ENCODE data around the gene PRSS21.

The PRSS21 gene

DNA sequence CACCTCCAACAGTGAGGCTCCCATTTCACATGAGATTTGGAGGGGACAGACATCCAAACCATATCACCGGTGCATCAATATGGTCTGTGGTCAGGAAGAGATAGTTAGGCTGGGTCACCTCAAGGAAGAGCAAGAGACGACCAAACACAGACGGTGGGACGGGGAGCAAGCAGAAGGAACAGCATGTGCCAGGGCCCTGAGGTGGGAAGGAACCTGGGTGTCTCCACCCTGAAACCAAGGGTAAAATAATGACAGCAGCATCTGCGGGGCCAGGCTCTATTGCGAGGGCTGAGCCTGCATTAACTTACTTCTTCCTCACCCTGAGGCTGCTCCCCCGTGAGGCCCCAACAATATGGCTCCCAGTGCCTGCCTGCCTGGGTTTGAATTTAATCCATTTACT lies 8.9 kb upstream of the PRSS21 start:
- DNase-seq: no peak

DNA sequence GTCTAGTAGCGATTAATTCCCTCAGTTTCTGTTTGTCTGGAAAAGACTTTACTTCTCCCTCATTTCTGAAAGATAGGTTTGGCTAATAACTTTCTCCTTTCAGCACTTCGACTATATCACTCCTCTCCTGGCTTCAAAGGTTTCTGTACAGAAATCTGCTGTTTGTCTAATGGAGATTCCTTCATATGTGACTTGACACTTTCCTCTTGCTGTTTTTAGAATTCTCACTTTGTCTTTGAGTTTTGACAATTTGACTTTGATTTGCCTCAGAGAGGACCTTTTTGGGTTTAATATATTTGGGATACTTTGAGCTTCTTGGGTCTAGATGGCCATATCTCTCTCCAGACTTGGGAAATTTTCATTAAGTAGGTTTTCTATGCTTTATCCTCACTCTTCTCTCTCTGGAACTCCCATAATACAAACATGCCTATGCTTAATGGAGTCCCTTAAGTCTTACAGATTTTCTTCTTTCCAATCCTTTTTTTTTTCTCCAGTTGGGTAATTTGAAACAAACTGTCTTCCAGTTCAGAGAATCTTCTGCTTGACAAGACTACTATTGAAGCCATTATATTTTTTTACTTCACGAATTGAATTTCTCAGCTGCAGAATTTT lies 7.8 kb upstream of the PRSS21 start:
- DNase-seq: no peak

DNA sequence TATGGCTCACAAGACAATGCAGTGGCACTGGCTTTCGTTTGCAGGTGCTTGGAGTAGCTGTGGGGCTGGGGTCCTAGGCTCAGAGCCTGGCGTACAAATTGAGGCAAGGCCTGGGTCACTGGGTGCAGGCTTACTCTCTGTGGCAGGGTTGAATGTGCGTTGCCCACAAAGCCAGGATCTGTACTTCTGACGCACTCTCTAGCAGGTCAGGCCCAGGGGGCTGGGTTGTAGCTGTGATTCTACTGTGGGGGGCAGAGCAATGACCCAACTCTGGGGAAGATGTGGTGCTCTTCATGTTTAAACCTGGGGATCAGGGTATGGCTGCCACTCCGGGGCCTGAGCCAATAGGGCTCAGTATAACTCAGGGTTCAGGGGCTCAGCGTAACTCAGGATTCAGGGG lies 6.4 kb upstream of the PRSS21 start:
- no peak for DNase-seq

DNA sequence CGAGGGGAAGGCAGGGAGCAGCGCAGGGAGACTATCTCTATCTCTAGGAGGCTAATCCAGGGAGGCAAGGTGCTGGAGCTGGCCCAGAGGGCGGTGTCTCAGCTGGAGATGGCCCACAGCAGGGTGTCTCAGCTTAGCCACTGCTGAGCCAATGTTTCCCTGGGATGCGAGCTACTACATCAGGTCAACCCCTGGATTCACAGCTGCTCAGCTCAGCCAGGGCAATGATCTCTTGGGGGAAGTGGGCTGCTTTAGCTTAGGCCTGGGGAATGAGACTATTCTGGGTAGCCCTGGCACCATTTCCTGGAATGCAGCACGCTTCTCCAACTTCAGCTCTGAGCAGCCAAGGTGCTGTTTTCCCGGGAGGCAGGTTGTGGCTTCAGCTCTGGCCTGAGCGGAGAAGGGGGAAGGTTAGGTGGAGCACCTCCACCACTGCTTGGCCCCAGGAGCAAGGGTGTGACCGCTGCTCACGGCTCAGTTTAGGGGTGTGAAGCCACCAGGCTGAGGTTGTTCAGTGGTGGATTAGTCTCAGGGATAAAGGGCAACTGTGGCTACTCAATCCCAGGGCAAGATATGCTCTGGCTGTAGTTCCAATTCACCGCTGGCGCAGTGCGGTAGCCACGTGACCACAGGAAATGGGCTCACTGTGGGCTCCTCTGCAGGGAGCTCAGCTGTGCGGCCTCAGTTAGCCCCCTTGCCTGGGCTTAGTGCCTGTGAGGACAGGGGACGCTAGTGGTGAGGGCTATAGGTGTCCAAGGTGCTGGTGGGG lies 5.2 kb upstream of the PRSS21 start:
- no peak for DNase-seq

DNA sequence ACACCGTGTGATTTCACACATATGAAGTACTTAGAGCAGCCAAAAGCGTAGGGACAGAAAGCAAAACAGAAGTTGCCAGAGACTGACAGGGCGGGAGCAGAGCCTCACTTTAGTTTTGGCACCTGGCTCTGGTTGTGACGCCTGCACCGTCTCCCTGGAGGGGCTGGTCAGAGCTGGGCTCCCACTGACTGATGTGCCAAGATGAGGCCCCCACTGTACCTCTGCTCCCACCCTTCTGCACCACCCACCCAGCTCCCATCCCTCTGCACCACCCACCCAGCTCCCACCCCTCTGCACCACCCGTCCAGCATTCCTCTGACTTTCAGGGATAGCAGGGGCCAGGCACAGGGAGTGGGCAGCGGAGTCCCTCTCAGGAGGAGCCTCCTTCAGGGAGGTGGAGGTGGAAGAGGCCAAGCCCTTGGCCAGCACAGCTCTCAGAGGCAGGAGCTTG lies 3.2 kb upstream of the PRSS21 start:
- DNase-seq: no peak

DNA sequence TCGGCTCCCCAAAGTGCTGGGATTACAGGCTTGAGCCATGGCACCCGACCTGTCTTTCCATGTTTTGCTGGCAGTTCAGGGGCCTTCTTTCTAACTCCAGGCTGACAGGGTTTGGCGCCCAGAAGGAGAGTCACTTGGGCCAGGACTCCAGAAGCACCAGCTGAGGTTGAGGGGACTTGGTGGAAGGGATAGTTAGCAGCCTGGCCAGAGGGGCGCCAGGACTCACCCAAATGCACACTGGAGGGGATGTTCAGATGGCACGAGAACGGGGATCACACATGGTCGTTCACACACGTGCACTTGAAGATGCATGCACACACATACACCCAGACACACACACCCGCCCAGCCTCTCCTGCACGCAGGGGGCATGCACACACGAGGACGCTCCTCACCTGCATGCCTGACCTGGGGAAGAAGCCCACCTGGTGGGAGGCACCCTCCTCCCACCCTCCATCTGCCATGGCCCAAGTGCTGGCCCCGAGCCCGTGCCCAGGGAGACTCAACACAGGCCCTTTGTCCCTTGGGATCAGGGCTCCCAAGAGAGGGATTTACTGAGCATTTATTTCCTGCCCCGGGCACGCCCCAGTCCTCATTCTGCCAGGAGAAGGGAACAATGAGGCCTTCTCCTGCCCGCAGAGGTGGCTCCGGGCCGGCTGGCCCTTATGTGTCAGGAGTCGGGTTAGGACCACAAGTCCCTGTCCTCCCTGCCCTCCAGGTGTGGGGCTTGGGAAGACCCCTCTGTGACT lies 2.3 kb upstream of the PRSS21 start:
- DNase-seq: no peak

DNA sequence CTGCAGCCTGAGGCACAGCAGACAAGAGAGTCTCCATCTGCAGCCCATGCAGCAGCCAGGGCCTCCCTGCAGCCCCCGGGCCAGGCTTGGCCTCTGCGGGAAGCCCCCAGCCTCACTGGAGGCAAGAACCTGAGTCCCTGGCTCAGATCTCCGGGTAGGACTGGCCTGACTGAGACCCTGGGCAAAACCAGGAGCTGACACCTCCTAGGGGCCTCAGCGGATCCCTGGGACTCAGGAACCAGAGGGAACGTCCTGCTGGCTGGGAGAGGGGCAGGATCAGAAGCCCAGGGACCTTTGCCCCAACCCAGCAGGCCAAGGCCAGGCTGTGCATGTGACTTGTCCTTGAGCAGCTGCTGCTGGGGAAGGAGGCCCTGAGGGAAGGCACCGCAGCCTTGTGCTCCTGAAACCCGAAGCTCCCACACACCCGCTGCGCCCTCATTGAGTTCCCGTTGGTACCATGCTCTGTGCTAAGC lies 1.7 kb upstream of the PRSS21 start:
- no peak for DNase-seq

DNA sequence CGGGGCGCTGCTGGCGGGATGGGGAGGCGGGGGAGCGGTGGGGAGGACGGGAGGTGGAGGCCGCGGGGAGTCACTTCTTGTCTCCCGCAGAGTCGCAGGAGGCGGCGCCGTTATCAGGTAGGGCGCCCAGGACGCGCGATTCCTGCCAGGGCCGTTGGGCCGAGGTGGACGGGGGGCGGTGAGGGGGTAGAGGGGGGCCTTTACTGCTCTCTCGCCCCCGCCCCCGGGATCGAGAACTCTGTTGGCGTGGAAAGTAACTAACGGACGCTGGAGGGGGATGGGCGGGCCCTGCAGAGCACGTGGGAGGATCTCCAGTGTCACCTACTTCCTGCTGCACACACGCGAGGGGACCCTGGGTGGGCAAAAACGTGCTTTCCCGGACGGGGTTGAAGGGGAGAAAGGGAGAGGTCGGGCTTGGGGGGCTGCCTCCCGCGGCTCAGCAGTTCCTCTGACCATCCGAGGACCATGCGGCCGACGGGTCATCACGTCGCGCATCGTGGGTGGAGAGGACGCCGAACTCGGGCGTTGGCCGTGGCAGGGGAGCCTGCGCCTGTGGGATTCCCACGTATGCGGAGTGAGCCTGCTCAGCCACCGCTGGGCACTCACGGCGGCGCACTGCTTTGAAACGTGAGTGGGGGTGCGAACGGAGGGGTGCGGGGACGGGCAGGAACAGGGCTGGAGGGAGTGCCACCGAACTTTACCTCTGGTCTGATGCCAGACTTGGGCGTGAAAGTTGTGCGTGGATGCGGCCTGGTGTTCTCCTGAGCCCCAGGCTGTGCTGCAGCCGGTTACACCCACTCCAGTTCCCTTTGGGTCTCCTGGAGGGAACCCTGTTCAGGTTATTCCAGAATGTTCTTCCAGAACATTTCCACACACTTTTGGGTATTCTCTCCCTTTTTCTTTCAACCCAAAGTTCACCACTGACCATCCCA lies 569 bp downstream of the PRSS21 start:
- no peak for DNase-seq

DNA sequence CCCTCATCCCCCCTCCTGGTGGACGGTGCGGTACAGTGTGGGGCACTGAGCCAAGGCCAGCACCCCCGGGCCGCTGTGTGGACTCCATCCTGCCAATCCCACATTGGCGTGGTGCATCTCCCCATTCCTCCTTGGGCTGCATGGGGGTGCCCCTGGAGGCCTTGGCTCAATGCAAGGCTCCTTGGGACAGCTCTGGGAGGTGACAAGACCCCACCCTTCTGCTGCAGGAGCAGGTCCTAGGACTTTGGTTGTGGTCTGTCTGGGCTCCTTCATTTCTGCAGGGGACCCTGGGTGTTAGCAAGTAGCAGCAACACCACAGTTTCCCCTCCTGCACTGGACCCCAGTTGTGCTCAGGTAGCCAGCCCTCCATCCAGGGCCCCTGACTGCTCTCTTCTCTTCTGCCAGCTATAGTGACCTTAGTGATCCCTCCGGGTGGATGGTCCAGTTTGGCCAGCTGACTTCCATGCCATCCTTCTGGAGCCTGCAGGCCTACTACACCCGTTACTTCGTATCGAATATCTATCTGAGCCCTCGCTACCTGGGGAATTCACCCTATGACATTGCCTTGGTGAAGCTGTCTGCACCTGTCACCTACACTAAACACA lies 1.3 kb downstream of the PRSS21 start:
- no peak for DNase-seq

DNA sequence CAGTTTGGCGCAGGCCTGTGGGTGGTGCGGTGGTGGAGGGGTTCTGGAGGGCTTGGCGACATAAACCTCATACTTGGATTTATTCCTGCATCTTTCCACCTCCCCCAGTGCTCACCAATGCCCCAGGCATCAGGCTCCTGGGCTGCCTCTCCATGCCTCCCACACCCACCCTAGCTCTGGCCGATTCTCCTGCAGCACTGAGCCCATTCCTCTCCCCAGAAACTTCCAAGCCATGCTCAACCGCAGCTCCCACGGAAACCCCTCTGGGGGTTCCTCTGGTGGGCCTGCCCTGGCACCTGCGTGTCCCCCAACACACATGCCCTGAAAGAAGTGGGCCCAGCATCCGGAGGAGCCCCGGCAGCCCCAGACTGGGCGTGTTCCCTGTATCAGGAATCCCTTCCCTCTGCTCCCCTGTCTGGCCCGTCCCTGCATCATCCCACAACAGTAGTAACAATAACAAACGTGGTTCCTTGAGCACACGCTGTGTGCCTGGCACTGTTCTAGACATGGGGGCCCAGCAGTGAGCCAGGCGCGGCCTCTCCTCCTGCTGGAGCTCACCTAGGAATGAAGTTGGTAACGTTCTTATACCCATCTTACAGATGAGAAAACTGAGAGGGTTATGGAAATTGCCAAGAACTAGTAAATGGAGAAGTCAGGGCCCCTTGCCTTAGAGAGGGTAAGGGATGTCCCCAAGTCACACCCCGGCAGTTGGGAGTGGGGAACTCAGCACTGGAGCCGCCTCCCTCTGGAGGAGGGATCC lies 2.3 kb downstream of the PRSS21 start:
- no peak for DNase-seq

DNA sequence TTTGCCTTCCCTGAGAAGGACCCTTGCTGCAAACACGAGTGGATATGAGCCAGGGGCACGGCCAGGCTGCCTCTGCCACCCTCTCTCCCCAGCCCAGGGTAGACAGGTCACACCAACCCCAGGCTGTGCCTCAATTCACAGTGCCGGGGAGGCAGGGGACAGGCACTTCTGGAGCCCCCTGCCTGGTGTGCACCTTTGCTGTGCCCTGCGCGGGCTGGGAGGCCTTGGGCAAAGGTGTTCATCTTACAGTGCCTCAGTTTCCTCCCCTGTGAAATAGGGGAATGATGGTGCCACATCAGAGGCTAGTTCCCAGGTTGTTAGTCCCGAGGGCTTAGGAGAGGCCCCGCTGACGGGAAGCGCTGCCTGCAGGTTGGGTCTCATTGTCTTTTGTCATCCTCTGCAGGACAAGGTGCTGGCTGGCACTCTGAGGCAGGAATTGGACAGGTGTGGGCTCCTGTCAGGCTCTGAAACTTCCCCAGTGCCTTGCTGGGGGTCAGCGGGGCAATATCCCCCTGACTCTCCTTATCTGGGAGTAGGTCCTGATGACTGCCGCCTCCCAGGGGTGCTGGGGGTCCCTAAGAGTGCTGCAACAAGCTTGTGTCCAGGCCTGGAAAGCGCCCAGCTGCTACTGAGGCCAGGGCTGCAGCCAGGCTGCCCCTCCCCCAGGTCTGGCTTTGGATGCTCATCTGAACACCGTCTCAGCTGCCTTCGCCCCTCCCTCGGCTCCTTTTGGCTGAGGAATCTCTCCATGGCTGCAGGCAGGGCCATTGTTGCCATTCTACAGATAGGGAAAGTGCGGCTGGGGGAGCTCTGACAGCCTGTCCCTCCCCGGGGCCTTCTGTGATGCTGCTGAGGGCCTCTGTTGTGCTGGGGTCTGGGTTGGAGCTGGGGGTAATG lies 3.1 kb downstream of the PRSS21 start:
- DNase-seq: peak; percentile 33

DNA sequence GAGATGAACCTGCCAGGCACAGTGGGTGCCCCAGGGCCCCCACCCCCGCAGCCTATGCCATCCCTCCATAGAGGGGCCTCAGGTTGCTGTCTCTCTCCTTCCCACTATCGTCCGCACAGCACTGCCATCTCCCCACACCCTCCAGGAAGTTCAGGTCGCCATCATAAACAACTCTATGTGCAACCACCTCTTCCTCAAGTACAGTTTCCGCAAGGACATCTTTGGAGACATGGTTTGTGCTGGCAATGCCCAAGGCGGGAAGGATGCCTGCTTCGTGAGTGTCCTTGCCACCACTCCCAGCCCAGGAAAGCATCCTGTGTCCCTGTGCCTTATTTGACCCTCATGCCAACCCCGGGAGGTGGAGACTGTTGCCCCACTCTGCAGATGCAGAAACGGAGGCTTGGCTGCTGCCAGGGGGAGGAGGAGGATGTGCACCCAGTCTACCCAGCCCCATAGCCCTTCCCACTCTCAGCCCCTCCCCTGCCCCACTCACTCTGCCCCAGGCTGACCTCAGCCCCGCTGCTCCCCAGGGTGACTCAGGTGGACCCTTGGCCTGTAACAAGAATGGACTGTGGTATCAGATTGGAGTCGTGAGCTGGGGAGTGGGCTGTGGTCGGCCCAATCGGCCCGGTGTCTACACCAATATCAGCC lies 3.9 kb downstream of the PRSS21 start:
- no peak for DNase-seq

DNA sequence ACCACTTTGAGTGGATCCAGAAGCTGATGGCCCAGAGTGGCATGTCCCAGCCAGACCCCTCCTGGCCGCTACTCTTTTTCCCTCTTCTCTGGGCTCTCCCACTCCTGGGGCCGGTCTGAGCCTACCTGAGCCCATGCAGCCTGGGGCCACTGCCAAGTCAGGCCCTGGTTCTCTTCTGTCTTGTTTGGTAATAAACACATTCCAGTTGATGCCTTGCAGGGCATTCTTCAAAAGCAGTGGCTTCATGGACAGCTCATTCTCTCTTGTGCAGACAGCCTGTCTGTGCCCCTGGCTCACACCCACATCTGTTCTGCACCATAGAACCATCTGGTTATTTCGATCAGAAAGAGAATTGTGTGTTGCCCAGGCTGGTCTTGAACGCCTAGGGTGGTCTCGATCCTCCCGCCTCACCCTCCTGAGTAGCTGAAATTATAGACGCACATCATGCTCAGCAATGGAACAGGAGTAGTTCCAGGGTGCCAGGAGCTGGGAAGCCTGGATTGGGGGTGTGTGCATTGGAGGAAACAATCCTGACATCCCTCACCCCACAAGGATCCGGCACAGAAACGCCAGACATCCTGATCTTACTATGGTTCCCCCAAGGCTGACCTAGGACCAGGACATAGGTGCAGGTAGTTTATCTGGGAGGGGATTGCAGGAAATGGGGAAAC lies 4.6 kb downstream of the PRSS21 start:
- no peak for DNase-seq

DNA sequence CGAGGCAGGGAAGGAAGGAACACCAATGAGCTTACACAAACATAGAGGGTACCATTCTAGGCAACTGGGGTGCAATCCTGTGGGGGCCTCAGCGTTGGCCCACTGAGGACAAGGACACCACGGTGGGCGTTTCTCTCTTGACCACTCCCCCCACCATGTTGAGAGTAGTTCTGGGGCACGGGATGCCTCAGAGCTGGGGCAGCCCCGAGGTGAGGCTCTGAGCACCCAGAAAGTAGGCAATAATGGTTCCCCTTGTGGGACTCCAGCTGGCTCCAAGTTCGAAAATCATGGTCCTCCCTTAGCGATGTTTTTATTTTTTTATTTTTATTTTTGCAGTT lies 5.1 kb downstream of the PRSS21 start:
- no peak for DNase-seq

DNA sequence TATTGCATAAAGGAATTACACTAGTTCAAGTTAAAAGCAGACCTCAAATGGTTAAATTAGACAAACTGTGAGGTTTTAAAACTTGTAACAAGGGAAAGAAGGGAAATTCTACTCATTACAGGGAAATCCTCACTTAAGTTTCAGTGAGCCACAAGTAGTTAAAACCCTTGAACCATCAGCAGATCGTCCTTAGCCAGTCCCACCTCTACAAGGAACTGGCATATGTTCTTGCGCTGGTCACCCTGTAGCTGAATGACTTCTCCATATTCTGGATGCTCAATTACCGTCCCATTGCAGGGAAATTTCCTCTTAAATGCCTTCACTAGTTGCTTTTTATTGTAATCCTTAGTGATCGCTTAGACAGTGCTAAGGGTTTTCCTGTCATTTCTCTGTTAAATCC lies 5.5 kb downstream of the PRSS21 start:
- DNase-seq: no peak

DNA sequence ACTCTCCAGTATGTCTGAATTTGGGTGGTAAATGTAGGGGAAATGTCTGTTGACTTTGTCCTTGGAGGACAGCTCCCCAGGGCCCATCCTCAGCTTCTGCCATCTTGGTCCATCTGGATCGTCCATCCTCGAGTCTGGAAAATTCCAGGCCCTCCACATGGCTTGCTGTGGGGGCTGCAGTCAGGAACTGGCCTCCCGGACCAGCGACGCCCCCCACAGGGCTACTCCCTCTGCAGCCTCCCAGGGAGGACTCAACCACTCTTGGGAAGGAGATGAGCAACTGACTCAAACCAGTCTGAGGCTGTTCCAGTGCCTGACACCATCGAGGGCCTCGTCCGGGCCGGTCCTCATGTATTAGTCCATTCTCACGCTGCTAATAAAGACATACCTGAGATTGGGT lies 7.6 kb downstream of the PRSS21 start:
- no peak for DNase-seq

DNA sequence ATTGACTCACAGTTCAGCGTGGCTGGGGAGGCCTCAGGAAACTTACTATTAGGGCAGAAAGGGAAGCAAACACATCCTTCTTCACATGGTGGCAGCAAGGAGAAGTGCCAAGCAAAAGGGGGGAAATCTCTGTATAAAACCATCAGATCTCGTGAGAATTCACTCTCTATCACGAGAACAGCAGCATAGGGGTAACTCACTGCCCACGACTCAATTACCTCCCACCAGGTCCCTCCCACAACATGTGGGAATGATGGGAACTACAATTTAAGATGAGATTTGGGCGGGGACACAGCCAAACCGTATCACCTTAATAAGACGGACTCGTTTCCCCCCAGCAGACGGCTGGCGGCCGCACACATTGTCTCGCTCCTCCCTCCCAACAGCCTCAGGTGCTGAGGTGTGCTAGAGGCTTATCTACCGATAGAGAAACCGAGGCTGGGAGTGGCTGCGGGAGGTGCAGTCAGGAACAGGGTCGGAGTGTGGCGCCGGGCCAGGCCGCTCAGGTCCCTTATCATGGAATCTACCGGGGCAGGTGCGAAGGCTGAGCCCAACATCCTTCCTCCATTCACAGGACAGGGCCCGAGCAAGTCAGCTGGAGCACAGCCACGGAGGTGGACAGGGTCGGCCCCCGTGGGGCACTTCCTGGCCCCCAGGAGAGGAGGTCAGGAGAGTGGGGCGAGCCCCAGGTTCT lies 8.2 kb downstream of the PRSS21 start:
- no peak for DNase-seq

DNA sequence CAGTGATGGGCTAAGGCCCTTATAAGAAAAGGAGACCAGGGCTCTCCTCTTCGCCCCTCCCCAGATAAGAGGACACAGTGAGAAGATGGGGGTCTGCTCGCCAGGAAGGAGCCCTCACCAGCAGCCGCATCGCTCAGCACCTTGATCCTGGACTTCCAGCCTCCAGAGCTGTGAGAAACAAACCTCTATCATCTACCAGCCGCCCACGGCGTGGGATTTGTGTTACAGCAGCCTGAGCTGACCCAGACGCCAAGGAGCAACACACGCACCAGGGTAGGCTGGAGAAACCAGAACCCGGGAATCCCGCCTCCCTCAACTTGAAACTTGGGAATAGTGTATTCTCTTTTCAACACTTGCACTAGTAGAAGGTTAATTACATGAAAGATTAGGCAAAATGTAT lies 8.9 kb downstream of the PRSS21 start:
- DNase-seq: no peak
